Measurements from ENCODE around the gene GNA15.

The GNA15 gene, protein sequence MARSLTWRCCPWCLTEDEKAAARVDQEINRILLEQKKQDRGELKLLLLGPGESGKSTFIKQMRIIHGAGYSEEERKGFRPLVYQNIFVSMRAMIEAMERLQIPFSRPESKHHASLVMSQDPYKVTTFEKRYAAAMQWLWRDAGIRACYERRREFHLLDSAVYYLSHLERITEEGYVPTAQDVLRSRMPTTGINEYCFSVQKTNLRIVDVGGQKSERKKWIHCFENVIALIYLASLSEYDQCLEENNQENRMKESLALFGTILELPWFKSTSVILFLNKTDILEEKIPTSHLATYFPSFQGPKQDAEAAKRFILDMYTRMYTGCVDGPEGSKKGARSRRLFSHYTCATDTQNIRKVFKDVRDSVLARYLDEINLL

DNA sequence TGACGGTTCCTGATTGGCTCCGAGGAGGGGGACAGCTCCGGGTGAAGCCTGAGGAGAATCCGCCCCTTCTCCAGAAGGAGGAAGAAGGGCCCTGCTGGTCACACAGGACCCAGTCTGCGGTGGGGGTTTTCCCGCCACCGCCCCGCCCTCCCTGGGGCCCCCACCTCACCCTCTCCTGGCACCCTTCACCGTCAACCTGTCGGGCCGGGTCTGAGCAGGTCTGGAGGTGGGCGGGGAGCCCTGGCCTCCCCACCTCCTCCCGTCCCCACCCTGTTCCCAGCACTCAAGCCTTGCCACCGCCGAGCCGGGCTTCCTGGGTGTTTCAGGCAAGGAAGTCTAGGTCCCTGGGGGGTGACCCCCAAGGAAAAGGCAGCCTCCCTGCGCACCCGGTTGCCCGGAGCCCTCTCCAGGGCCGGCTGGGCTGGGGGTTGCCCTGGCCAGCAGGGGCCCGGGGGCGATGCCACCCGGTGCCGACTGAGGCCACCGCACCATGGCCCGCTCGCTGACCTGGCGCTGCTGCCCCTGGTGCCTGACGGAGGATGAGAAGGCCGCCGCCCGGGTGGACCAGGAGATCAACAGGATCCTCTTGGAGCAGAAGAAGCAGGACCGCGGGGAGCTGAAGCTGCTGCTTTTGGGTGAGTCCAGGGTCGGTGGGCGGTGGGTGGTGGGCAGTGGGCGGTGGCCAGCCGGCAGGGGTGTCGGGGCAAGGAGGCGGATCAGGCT, at the start of gene GNA15:
Gene GNA15, plus strand, starts transcription at position 73 of the 723 bp plus-strand sequence. Its CDS starts 418 bp downstream, at position 491.
- TF ChIP-seq, protein P1, sequence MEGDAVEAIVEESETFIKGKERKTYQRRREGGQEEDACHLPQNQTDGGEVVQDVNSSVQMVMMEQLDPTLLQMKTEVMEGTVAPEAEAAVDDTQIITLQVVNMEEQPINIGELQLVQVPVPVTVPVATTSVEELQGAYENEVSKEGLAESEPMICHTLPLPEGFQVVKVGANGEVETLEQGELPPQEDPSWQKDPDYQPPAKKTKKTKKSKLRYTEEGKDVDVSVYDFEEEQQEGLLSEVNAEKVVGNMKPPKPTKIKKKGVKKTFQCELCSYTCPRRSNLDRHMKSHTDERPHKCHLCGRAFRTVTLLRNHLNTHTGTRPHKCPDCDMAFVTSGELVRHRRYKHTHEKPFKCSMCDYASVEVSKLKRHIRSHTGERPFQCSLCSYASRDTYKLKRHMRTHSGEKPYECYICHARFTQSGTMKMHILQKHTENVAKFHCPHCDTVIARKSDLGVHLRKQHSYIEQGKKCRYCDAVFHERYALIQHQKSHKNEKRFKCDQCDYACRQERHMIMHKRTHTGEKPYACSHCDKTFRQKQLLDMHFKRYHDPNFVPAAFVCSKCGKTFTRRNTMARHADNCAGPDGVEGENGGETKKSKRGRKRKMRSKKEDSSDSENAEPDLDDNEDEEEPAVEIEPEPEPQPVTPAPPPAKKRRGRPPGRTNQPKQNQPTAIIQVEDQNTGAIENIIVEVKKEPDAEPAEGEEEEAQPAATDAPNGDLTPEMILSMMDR (IDR thresholded peaks at IDR 0.05) = no peak

DNA sequence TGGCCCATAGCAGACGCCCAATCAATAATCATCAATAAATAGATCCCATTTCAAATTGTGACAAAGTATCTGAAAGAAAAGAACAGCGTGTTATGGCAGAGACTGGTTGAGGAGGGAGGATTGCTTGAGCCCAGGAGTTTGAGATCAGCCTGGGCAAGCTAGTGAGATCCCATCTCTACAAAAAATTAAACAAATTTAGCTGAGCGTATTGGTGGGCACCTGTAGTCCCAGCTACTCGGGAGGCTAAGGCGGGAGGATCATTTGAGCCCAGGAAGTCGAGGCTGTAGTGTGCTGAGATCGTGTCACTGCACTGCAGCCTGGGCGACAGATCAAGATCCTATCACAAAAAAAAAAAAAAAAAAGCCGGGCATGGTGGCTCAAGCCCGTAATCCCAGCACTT, 48.1 kb upstream of the GNA15 start:
- TF ChIP-seq, protein P1 (IDR thresholded peaks at IDR 0.05) = no peak

DNA sequence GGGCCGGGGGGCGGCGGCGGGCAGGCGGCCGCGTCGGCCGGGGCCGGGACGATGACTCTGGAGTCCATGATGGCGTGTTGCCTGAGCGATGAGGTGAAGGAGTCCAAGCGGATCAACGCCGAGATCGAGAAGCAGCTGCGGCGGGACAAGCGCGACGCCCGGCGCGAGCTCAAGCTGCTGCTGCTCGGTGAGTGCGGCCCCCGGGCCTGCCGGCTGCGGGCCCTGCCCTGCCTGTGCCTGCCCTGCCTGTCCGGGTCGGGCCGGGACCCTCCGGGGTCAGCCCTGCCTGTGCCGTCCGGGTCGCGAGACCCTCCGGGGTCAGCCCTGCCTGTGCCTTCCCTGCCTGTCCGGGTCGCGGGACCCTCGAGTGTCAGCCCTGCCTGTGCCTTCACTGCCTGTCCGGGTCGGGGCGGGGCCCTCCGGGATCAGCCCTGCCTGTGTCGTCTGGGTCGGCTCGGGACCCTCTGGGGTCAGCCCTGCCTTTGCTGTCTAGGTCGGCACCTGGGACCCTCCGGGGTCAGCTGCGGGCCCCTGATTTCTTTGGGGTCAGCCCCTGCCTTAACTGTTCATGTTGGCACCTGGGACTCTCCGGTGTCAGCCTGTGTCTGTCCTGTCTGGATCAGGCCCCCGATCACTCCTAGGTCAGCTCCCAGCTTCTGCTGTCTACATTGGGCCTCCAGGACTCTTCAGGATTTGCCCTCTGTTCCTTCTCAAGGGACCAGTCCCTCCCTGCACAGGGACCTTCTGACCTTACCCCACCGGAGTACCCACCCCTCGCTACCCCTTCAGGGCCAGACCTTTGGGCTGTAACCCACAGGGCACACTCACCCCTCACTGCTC, 41.0 kb upstream of the GNA15 start:
- TF ChIP-seq, protein P1 (IDR thresholded peaks at IDR 0.05) = no peak

DNA sequence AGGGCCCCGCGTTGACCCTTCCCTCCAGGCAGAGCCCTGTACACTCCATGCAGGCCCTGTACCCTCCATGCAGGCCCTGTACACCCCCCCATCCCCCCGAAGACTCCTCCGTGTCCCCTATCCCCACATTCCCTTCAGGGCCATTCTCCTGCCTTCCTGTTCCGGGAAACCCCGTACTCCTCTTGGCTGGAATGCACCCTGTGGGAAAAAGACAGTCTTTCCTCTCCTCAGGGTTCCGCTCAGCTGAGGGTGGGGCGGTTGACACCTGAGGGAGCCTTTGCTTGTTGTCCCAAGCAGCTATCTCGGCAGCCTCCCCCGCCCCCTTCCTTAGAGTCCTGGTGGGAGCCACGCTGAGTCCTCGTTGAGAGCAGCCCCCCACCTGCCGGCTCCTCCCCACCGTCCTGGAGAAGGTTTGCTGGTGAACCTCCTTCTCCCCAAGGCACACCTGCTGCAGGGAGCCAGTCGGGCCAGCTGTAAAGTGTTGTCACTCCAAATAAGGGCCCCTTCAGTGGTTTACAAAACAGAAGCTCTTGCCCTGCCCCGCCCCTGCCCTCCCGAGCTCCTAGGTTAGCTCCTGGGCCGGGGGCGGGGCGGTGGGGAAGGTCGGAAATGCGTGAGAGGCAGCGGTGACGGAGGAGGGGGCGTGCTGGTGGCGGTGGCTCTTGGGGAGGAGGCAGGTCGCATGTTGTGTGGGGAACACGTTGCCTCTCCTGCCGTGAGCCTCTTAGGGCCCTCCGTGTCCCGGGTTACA, 40.2 kb upstream of the GNA15 start:
- TF ChIP-seq, protein P1 (IDR thresholded peaks at IDR 0.05) = no peak

DNA sequence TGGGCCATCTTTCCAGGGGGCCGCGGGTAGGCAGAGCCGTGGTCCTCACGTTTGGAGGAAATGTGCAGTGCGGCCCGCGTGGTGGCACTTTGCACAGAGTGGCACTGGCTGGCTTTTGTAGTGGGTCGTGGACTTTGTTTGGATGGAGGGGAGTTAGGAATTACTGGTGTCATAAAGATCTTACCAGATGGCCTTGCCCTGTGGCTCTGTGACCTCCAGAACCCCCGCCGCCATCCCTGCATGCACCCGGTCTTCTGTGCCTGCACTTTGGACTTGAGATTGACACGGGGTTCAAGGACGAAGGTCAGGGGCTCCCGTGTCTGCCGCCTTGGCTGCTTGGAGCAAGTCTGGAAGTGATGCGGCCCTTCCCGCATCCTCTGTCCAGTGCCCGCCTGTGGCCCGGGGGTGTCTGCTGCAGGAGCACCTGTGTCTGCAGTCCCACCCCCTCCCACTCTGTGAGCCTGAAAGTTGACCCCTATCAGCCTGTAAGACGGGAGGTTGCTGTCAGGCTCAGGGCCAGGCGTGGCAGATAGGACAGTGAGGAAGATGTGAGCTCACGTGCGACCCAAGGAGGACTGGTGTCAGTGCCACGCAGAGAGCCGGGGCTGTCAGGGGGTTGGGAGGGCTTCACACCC, 39.4 kb upstream of the GNA15 start:
- TF ChIP-seq, protein P1 (IDR thresholded peaks at IDR 0.05) = no peak

DNA sequence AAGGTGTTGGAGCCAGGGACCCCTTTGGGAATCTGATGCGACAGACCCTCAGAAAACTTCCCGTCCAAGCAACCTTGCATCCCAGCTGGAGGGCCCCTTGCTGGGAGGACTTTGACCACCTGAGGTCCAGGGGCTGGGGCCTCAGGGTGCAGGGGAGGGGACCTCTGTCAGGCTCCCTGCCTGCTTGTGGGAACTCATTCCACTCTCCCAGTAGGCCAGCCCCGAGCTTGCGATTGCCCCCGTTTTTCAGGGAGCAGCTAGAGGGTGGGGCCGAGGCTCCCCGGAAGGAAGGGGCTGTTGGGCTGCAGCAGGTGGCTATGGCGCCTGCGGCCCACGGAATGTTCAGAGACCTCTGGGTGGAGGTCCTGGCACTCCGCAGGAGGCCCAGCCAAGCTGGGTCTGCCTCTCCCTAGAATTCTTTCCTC, 38.9 kb upstream of the GNA15 start:
- TF ChIP-seq, protein P1 (IDR thresholded peaks at IDR 0.05) = no peak
